ENCODE data around the gene ANKRD52.

Gene ANKRD52

DNA sequence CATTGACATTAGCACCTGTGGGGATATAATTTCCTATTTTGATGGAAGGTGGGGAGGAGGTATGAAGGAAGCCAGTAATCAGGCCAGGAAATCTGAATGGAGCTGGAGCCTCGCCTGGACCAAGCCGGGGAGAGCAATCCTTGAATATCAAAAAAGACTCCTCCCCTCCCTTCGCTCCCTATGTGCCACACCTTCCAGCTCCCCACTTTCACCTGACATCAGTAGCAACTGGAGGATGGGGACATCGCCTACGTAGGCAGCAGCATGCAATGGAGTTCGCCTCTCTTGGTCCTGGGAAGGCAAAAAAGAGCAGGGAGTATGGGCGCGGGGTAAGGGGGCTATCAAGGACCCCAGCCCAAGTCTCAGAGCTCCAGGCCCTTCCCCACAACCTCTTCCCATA is 1.1 kb downstream of the ANKRD52 start:
- Histone ChIP-seq H3K27ac (ENCODE audit: low read depth, low read length) (peak overlapping the region; percentile 40), H3K79me2 (ENCODE audit: control insufficient read depth, insufficient read depth, low read length, unreplicated experiment) (peaks cover 50% of the 10 kb centered on the region), H3K4me3 (ENCODE audit: low read depth, low read length) (peak overlapping the region; percentile 90), H3K27me3 (ENCODE audit: insufficient read depth, low read length) (no peaks in the 10 kb centered on the region), H2AFZ (ENCODE audit: low read length, unreplicated experiment) (no peak overlapping the region), H3K36me3 (ENCODE audit: insufficient read depth, low read length) (peaks cover 31% of the 10 kb centered on the region), H3K4me1 (ENCODE audit: control insufficient read depth, insufficient read depth, low read length, unreplicated experiment) (peaks cover 34% of the 10 kb centered on the region)

DNA sequence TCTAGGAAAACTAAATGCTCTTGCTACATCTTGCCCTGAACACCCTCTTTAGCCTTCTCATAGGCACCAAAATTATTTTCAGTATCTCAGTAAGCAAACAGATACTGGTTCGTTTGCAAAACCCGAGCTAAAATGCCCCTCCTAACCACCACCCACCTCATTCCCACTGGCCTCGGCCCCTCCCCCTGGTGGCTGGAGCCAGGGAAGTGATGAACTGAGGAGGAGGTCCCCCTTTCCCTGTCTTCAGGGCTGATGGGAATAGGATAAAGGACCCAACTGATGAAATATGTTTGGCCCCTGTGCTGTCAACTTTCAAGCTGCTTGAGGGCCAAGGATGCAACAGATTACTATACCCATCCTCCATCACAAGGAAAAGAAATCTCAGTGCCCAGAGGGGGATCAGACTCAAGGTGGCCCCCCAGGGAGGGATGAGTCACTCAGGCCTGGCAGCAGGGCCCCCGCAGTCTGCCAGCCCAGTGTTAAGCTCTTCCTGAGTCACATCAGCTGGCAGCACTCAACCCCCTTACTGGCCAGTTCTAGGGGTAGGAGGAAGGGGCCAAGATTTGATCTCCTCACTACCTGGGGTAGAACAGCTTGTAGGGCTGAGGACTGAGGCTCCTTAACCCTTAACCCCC is 1.7 kb downstream of the ANKRD52 start:
- peaks cover 28% of the 10 kb centered on the region for H3K4me1 ChIP-seq (ENCODE audit: control insufficient read depth, insufficient read depth, low read length, unreplicated experiment)
- H3K36me3 ChIP-seq (ENCODE audit: insufficient read depth, low read length), result peaks cover 36% of the 10 kb centered on the region
- H3K27me3 ChIP-seq (ENCODE audit: insufficient read depth, low read length), result no peaks in the 10 kb centered on the region
- peak overlapping the region; percentile 40 for H3K27ac ChIP-seq (ENCODE audit: low read depth, low read length)
- no peak overlapping the region for H2AFZ ChIP-seq (ENCODE audit: low read length, unreplicated experiment)
- peak overlapping the region; percentile 90 for H3K4me3 ChIP-seq (ENCODE audit: low read depth, low read length)
- H3K79me2 ChIP-seq (ENCODE audit: control insufficient read depth, insufficient read depth, low read length, unreplicated experiment), result peaks cover 50% of the 10 kb centered on the region

DNA sequence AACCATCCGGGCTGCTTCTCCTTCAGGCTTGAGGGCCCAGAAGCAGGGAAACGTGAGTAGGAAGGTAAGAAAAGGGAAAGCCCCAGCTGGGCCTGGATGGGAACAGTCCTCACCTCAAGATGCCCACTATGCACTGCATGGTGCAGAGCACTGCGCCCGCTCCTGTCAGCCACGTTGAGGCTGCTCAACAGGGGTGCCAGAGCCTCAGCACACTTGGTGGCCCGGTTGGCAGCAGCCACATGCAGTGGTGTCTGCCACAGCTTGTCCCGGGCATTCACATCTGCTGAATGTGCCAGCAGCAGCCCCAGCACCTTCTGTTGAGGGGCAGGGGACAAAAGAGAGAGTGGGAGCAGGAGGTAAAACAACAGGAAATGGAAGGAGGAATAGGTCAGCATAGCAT is 2.5 kb downstream of the ANKRD52 start:
- H2AFZ ChIP-seq (ENCODE audit: low read length, unreplicated experiment), result no peak overlapping the region
- H3K79me2 ChIP-seq (ENCODE audit: control insufficient read depth, insufficient read depth, low read length, unreplicated experiment), result peaks cover 50% of the 10 kb centered on the region
- H3K4me1 ChIP-seq (ENCODE audit: control insufficient read depth, insufficient read depth, low read length, unreplicated experiment), result peaks cover 22% of the 10 kb centered on the region
- H3K4me3 ChIP-seq (ENCODE audit: low read depth, low read length), result peak overlapping the region; percentile 90; the same call in 1 of the 2 replicates
- no peak overlapping the region for H3K27ac ChIP-seq (ENCODE audit: low read depth, low read length)
- H3K36me3 ChIP-seq (ENCODE audit: insufficient read depth, low read length), result peaks cover 36% of the 10 kb centered on the region
- H3K27me3 ChIP-seq (ENCODE audit: insufficient read depth, low read length), result no peaks in the 10 kb centered on the region

DNA sequence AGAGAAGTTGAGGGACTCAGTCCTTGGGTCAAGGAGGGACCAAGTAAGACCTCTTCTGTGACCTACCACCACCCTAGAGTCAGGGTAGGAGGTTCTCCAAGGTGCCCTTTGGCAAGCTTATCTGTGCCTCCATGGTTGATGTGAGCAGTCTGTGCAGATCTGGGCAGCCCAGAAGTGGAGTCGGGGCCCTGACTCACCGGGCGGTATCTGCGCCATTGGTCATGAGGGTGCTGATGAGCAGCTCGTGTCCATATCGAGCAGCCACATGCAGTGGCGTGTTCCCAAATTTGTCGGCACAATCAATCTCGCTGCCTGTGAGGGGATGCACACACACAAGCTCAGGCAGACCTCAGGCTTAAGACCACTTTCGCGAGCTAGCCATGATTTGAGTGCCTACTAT is 5.1 kb downstream of the ANKRD52 start:
- Histone ChIP-seq H3K36me3 (ENCODE audit: insufficient read depth, low read length) (peaks cover 42% of the 10 kb centered on the region), H3K27ac (ENCODE audit: low read depth, low read length) (no peak overlapping the region), H2AFZ (ENCODE audit: low read length, unreplicated experiment) (no peak overlapping the region), H3K27me3 (ENCODE audit: insufficient read depth, low read length) (no peaks in the 10 kb centered on the region), H3K4me1 (ENCODE audit: control insufficient read depth, insufficient read depth, low read length, unreplicated experiment) (peaks cover 18% of the 10 kb centered on the region), H3K79me2 (ENCODE audit: control insufficient read depth, insufficient read depth, low read length, unreplicated experiment) (peaks cover 53% of the 10 kb centered on the region), H3K4me3 (ENCODE audit: low read depth, low read length) (no peak overlapping the region)

DNA sequence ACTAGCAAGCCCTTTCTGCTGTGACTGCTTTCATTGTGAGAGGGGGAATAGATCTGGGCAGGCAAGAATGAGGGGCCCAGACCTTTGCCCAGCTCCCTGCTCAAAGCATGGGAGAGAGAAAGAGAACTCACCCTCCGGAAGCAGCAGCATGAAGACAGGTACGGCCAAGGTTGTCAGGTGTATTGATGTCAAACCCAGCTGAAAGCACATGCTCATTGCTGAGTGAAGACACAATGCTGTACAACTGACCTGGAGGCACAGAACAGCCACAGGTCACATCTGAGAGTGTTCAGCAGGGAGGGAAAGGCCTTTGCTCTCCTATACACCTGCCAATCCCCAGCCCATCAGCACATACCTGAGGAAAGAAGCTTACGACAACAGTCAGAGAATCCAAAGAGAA is 5.5 kb downstream of the ANKRD52 start:
- Histone ChIP-seq H3K79me2 (ENCODE audit: control insufficient read depth, insufficient read depth, low read length, unreplicated experiment) (peaks cover 48% of the 10 kb centered on the region), H3K27me3 (ENCODE audit: insufficient read depth, low read length) (no peaks in the 10 kb centered on the region), H3K36me3 (ENCODE audit: insufficient read depth, low read length) (peaks cover 42% of the 10 kb centered on the region), H3K27ac (ENCODE audit: low read depth, low read length) (no peak overlapping the region), H3K4me1 (ENCODE audit: control insufficient read depth, insufficient read depth, low read length, unreplicated experiment) (peaks cover 18% of the 10 kb centered on the region), H3K4me3 (ENCODE audit: low read depth, low read length) (no peak overlapping the region), H2AFZ (ENCODE audit: low read length, unreplicated experiment) (no peak overlapping the region)

DNA sequence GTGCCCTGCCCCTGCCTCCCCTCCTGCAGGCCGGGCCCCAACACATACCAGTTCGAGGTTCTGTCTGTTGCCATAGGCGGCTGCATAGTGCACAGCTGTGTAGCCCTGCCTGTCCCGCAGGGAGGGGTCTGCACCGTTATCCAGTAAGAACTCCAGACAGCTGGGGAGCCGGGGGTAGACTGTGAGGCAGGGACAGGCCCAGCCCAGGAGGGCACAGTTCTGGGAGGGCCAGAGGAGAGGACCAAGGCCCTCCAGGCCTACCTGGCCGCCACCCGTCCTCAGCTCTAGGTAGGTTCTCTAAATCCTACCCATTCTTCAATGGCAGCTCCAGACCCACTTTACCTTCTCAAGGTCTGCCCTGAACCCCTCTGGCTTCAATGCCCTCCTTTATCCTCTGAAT is 9.5 kb downstream of the ANKRD52 start:
- Histone ChIP-seq H3K4me3 (ENCODE audit: low read depth, low read length) (no peak overlapping the region), H3K27me3 (ENCODE audit: insufficient read depth, low read length) (no peaks in the 10 kb centered on the region), H3K4me1 (ENCODE audit: control insufficient read depth, insufficient read depth, low read length, unreplicated experiment) (peaks cover 16% of the 10 kb centered on the region), H3K36me3 (ENCODE audit: insufficient read depth, low read length) (peaks cover 32% of the 10 kb centered on the region), H3K79me2 (ENCODE audit: control insufficient read depth, insufficient read depth, low read length, unreplicated experiment) (peaks cover 14% of the 10 kb centered on the region), H3K27ac (ENCODE audit: low read depth, low read length) (no peak overlapping the region), H2AFZ (ENCODE audit: low read length, unreplicated experiment) (no peak overlapping the region)

DNA sequence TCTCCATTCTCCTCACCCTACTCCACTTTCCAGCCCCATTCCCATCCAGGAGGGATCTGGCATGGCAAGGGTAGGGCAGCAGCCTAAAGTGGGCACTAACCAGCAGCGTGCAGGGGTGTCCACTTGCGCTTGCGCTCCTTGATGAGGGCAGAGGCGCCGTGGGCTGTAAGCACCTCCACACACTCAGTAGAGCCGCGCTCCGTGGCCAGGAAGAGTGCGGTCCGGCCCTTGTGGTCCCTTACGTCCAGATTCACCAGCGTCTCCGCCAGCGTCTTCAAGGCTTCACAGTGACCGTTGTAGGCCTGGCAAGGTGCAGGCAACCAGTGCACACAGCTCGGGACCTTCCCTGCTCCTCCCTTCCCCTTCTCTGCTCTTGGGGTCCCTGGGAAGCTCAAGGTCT is 10.3 kb downstream of the ANKRD52 start:
- Histone ChIP-seq H3K36me3 (ENCODE audit: insufficient read depth, low read length) (peaks cover 24% of the 10 kb centered on the region), H3K27me3 (ENCODE audit: insufficient read depth, low read length) (no peaks in the 10 kb centered on the region), H3K4me3 (ENCODE audit: low read depth, low read length) (no peak overlapping the region), H3K79me2 (ENCODE audit: control insufficient read depth, insufficient read depth, low read length, unreplicated experiment) (peaks cover 7% of the 10 kb centered on the region), H3K27ac (ENCODE audit: low read depth, low read length) (no peak overlapping the region), H3K4me1 (ENCODE audit: control insufficient read depth, insufficient read depth, low read length, unreplicated experiment) (peaks cover 24% of the 10 kb centered on the region), H2AFZ (ENCODE audit: low read length, unreplicated experiment) (no peak overlapping the region)

DNA sequence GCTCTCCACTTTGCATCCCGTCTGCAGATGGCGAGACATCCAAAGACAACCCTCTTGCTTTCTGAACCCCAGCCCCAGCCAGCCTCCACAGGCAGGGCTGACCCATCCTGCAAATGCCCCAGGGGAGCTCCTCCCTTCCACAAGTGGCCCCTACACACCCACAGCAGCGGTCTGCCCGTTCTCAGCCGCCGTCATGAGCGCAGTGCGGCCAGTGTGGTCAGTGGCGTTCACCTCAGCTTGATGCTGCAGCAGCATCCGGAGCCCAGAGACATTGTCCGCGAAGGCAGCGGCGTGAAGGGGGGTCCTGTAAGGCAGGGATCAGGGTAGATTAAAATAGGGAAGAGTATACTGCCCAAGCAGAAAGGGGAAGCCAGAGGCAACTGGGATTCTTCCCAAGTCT is 13.7 kb downstream of the ANKRD52 start:
- Histone ChIP-seq H3K36me3 (ENCODE audit: insufficient read depth, low read length) (peaks cover 25% of the 10 kb centered on the region; the same call in 1 of the 2 replicates), H3K27me3 (ENCODE audit: insufficient read depth, low read length) (no peaks in the 10 kb centered on the region)

DNA sequence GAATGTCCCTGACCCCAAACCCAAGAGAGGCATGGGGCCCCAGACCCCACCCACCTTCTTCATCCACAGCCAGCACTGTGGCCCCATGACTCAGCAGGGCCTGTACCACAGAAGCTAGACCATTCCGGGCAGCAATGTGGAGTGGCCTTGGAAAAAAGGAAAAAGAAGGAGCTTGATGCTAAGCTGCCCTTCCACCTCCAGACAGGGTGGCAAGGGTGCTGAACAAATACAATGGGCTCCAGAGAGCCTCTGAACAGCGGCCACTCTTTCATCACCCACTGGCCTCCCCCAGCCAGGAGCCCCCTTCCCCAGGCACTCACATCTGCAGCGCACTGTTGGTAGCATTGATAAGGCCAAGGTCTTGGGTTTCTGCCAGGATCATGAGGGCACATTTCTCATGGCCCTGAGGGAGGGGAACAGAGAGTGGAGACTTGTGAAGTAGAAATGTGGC is 14.4 kb downstream of the ANKRD52 start:
- Histone ChIP-seq H3K27me3 (ENCODE audit: insufficient read depth, low read length) (no peaks in the 10 kb centered on the region), H3K27ac (ENCODE audit: low read depth, low read length) (peak overlapping the region; percentile 15; the same call in 1 of the 2 replicates), H3K4me1 (ENCODE audit: control insufficient read depth, insufficient read depth, low read length, unreplicated experiment) (peaks cover 28% of the 10 kb centered on the region), H3K36me3 (ENCODE audit: insufficient read depth, low read length) (peaks cover 21% of the 10 kb centered on the region; the same call in 1 of the 2 replicates), H2AFZ (ENCODE audit: low read length, unreplicated experiment) (no peak overlapping the region), H3K79me2 (ENCODE audit: control insufficient read depth, insufficient read depth, low read length, unreplicated experiment) (peaks cover 1% of the 10 kb centered on the region), H3K4me3 (ENCODE audit: low read depth, low read length) (no peak overlapping the region)

More for the DNA sequence above, 13.7 kb downstream of the ANKRD52 start:
- Histone ChIP-seq H3K27ac (ENCODE audit: low read depth, low read length) (no peak overlapping the region), H3K4me1 (ENCODE audit: control insufficient read depth, insufficient read depth, low read length, unreplicated experiment) (peaks cover 28% of the 10 kb centered on the region), H3K4me3 (ENCODE audit: low read depth, low read length) (no peak overlapping the region), H2AFZ (ENCODE audit: low read length, unreplicated experiment) (no peak overlapping the region), H3K79me2 (ENCODE audit: control insufficient read depth, insufficient read depth, low read length, unreplicated experiment) (peaks cover 3% of the 10 kb centered on the region)

DNA sequence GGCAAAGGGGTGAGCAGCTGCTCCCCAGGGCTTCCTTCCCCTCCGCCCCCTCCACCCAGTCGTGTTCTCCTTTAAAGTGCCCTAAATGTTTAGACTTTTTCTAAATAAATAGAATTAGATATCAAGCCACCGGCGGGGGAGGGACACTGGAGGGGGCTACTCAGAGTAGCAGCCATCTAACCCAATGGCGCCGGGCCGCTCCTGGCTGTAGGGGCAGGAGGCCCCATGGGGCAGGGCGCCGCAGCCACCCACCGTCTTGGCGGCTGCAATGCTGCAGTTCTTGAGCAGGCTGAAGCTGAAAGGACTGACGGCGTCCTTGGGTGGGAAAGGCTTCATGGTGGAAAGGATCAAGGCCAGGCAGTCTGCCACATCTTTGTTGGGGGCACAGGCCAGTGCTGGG is 15.2 kb downstream of the ANKRD52 start:
- Histone ChIP-seq H3K27me3 (ENCODE audit: insufficient read depth, low read length) (no peaks in the 10 kb centered on the region), H3K4me3 (ENCODE audit: low read depth, low read length) (no peak overlapping the region), H3K27ac (ENCODE audit: low read depth, low read length) (no peak overlapping the region), H2AFZ (ENCODE audit: low read length, unreplicated experiment) (no peak overlapping the region), H3K79me2 (ENCODE audit: control insufficient read depth, insufficient read depth, low read length, unreplicated experiment) (no peaks in the 10 kb centered on the region), H3K4me1 (ENCODE audit: control insufficient read depth, insufficient read depth, low read length, unreplicated experiment) (peaks cover 28% of the 10 kb centered on the region), H3K36me3 (ENCODE audit: insufficient read depth, low read length) (peaks cover 18% of the 10 kb centered on the region; the same call in 1 of the 2 replicates)

Data from ACC112 (cell line).